SK-N-SH (cell line): ENCODE measurements around the gene OSGIN1. TPM values are rescaled to one million over a fixed set of nuclear protein-coding genes. Genes with fewer than 3 reads are reported as not detected.
A peak's percentile ranks its signal among the peaks of the same experiment; 100 is the strongest.

Experiments used
- CTCF ChIA-PET: fragments of 300-600, 350-600 bp; formaldehyde crosslinking; extraction: SDS; loops from one replicate; lab custom pipeline; 2021; lab: Yijun Ruan, JAX
- POLR2A ChIA-PET: fragments of 350-600 bp; sonication (Branson Sonifier 250); formaldehyde crosslinking; extraction: SDS; loops from one replicate; lab custom pipeline; 2020; ENCODE audit warnings: antibody characterized with exemption, inconsistent platforms; lab: Yijun Ruan, JAX
- DNase-seq: peaks from one replicate; pipeline ENCODE4 v3.0.0; 2012
- H2AFZ ChIP-seq: fragments of 200-600 bp; sonication (generic); 2 replicates; pipeline ENCODE4 v1.8.1; 2016; ENCODE audit warnings: antibody characterized with exemption, mild to moderate bottlenecking, low read depth
- H3F3A ChIP-seq: fragments of 200-600 bp; sonication (generic); replicated peaks from 2 replicates; pipeline ENCODE3; 2016; ENCODE audit warnings: antibody characterized with exemption, mild to moderate bottlenecking; ENCODE audit not compliant: insufficient read depth
- H3K27ac ChIP-seq, 2 experiments: fragments of 200-500 bp in 1 of 2; fragments of 200-600 bp in 1 of 2; sonication (Bioruptor generic) in 1 of 2; sonication (generic), shearing (Covaris generic) in 1 of 2; 2 replicates each; pipeline versions ENCODE4 v1.5.1 to v1.6.1; 2014 to 2016; ENCODE audit warnings: low read depth in 2 of 2, inconsistent platforms in 1 of 2, low read length in 1 of 2, mild to moderate bottlenecking in 1 of 2, mixed read lengths in 1 of 2
- H3K27me3 ChIP-seq: fragments of 200-600 bp; sonication (generic), shearing (Covaris generic); 2 replicates; pipeline ENCODE4 v1.6.1; 2016; ENCODE audit warnings: mixed run types; ENCODE audit not compliant: insufficient read depth
- H3K36me3 ChIP-seq, 2 experiments: fragments of 200-500 bp in 1 of 2; fragments of 200-600 bp in 1 of 2; sonication (Bioruptor generic) in 1 of 2; sonication (generic) in 1 of 2; replicated peaks in 1 of 2; 2 replicates each; pipeline versions ENCODE3 to v1.5.1; 2014 to 2016; ENCODE audit warnings: low read length in 1 of 2, mild to moderate bottlenecking in 1 of 2; ENCODE audit not compliant: insufficient read depth in 2 of 2, control insufficient read depth in 1 of 2
- H3K4me1 ChIP-seq, 2 experiments: fragments of 200-500 bp in 1 of 2; fragments of 200-600 bp in 1 of 2; sonication (Bioruptor generic) in 1 of 2; sonication (generic), shearing (Covaris generic) in 1 of 2; 2 replicates each; pipeline versions ENCODE4 v1.5.1 to v1.6.1; 2014 to 2016; ENCODE audit warnings: low read depth in 1 of 2, low read length in 1 of 2, mixed run types in 1 of 2; ENCODE audit not compliant: insufficient read depth in 2 of 2, control insufficient read depth in 1 of 2
- H3K4me2 ChIP-seq: fragments of 200-600 bp; sonication (generic), shearing (Covaris generic); 2 replicates; pipeline ENCODE4 v1.6.1; 2017; ENCODE audit warnings: mixed run types
- H3K4me3 ChIP-seq, 2 experiments: fragments of 200-500 bp in 1 of 2; fragments of 200-600 bp in 1 of 2; sonication (Bioruptor generic) in 1 of 2; sonication (generic), shearing (Covaris generic) in 1 of 2; 2 replicates each; pipeline versions ENCODE4 v1.5.1 to v1.8.1; 2014 to 2016; ENCODE audit warnings: low read depth in 2 of 2, inconsistent platforms in 1 of 2, low read length in 1 of 2, mild to moderate bottlenecking in 1 of 2, mixed read lengths in 1 of 2, moderate library complexity in 1 of 2
- H3K79me2 ChIP-seq: fragments of 200-600 bp; sonication (generic); 2 replicates; pipeline ENCODE4 v1.8.1; 2017; ENCODE audit warnings: mild to moderate bottlenecking; ENCODE audit not compliant: insufficient read depth
- H3K9ac ChIP-seq: fragments of 200-600 bp; sonication (generic); 2 replicates; pipeline ENCODE4 v1.6.1; 2017; ENCODE audit warnings: mixed run types
- H3K9me2 ChIP-seq: fragments of 200-600 bp; sonication (generic); 2 replicates; pipeline ENCODE4 v1.6.1; 2017; ENCODE audit warnings: mixed run types
- H3K9me3 ChIP-seq: fragments of 200-600 bp; sonication (generic); 2 replicates; pipeline ENCODE4 v1.6.1; 2017; ENCODE audit warnings: mixed run types, mild to moderate bottlenecking, moderate library complexity
- H4K20me1 ChIP-seq: fragments of 200-600 bp; sonication (generic); 2 replicates; pipeline ENCODE4 v1.6.1; 2017; ENCODE audit warnings: mild to moderate bottlenecking, mixed run types; ENCODE audit not compliant: insufficient read depth
- CHD2 ChIP-seq: fragments of 150-350 bp; IDR thresholded peaks from 2 replicates; pipeline ENCODE4 v1.6.1; 2018; ENCODE audit warnings: low read length; ENCODE audit not compliant: partially characterized antibody
- ELF1 ChIP-seq: IDR thresholded peaks from 2 replicates; pipeline ENCODE4 v1.4.0; 2012
- EP300 ChIP-seq, 2 experiments: IDR thresholded peaks; 2 replicates each; pipeline versions ENCODE4 v1.4.0 to v1.6.1; 2012; ENCODE audit warnings: borderline replicate concordance in 1 of 2, low read depth in 1 of 2, low read length in 1 of 2
- EZH2phosphoT487 ChIP-seq: fragments of 200-600 bp; sonication (generic); IDR thresholded peaks from 2 replicates; pipeline ENCODE4 v1.6.1; 2017; ENCODE audit warnings: low read depth, mixed run types, mild to moderate bottlenecking, antibody characterized with exemption, moderate library complexity, borderline replicate concordance
- FOSL2 ChIP-seq: IDR thresholded peaks from 2 replicates; pipeline ENCODE4 v1.4.0; 2012; ENCODE audit warnings: low read depth, mild to moderate bottlenecking, moderate library complexity, borderline replicate concordance
- FOXJ3 ChIP-seq: sonication (generic); formaldehyde crosslinking; IDR thresholded peaks from 2 replicates; pipeline ENCODE4 v1.5.1; 2020; ENCODE audit warnings: mild to moderate bottlenecking, missing genetic modification reagents
- FOXM1 ChIP-seq: IDR thresholded peaks from 2 replicates; pipeline ENCODE4 v1.4.0; 2012; ENCODE audit warnings: low read depth, mild to moderate bottlenecking
- JUND ChIP-seq: IDR thresholded peaks from 2 replicates; pipeline ENCODE4 v1.4.0; 2012
- MAX ChIP-seq: IDR thresholded peaks from 2 replicates; pipeline ENCODE4 v1.4.0; 2012; ENCODE audit warnings: low read depth
- MEF2A ChIP-seq: IDR thresholded peaks from 2 replicates; pipeline ENCODE4 v1.4.0; 2012; ENCODE audit warnings: low read depth, borderline replicate concordance
- NRF1 ChIP-seq: IDR thresholded peaks from 2 replicates; pipeline ENCODE4 v1.6.1; 2012; ENCODE audit warnings: low read depth, mild to moderate bottlenecking, low read length
- PBX3 ChIP-seq: IDR thresholded peaks from 2 replicates; pipeline ENCODE4; 2012
- RAD21 ChIP-seq: IDR thresholded peaks from 2 replicates; pipeline ENCODE4 v1.6.1; 2012; ENCODE audit warnings: mild to moderate bottlenecking, low read length
- RCOR1 ChIP-seq: fragments of 150-350 bp; IDR thresholded peaks from 2 replicates; pipeline ENCODE4 v1.6.1; 2017; ENCODE audit warnings: antibody characterized with exemption, low read length
- RFX5 ChIP-seq: IDR thresholded peaks from 2 replicates; pipeline ENCODE4 v1.6.1; 2012; ENCODE audit warnings: mild to moderate bottlenecking, improper control_type of control experiment, low read length
- RXRA ChIP-seq: IDR thresholded peaks from 2 replicates; pipeline ENCODE4 v1.4.0; 2012; ENCODE audit warnings: low read depth, mild to moderate bottlenecking, borderline replicate concordance
- SIN3A ChIP-seq: IDR thresholded peaks from 2 replicates; pipeline ENCODE4 v1.6.1; 2012; ENCODE audit warnings: low read depth, mild to moderate bottlenecking, low read length, moderate library complexity, borderline replicate concordance
- SMC3 ChIP-seq: IDR thresholded peaks from 2 replicates; pipeline ENCODE4 v1.6.1; 2012; ENCODE audit warnings: low read depth, low read length, improper control_type of control experiment
- USF1 ChIP-seq: IDR thresholded peaks from 2 replicates; pipeline ENCODE4 v1.4.0; 2012; ENCODE audit warnings: low read depth, borderline replicate concordance
- USF2 ChIP-seq: fragments of 150-350 bp; IDR thresholded peaks from 2 replicates; pipeline ENCODE4 v1.6.1; 2017; ENCODE audit warnings: antibody characterized with exemption, low read length, low read depth, borderline replicate concordance
- YY1 ChIP-seq: IDR thresholded peaks from 2 replicates; pipeline ENCODE4 v1.4.0; 2012; ENCODE audit warnings: low read depth, mild to moderate bottlenecking
- ZBTB33 ChIP-seq: IDR thresholded peaks from 2 replicates; pipeline ENCODE4 v1.4.0; 2012; ENCODE audit warnings: low read depth, borderline replicate concordance
- WGBS: methylation state at CpG from one replicate; pipeline ENCODE4 v1.1.6; 2017; ENCODE audit warnings: low lambda C conversion rate; 5-methylcytosine and 5-hydroxymethylcytosine counted together
- polyA plus RNA-seq, 3 experiments: library from polyadenylated mRNA; depleted of rRNA; stranded (reverse); fragments of >200 nt; gene quantifications; 2 replicates each; pipeline ENCODE4 v1.2.3, GENCODE V29; 2012

OSGIN1 gene
- polyA plus RNA-seq, 1 of the 3 experiments (the other 2 are of a cell fraction) = 4.8 TPM

- Histone ChIP-seq H3K79me2 (no peaks in the 10 kb centered on the region), H3K9me2 (no peaks in the 10 kb centered on the region), H3K36me3 (no peaks in the 10 kb centered on the region), H2AFZ (no peak overlapping the region), H3K4me3 (no peak overlapping the region), H3K9ac (no peak overlapping the region), H3K27ac (no peak overlapping the region), H3K9me3 (no peaks in the 10 kb centered on the region), H3K4me1 (peaks cover 0 to 5% of the 10 kb centered on the region in 2 experiments; a peak in 1 of 4 replicates), H3F3A (no peaks in the 10 kb centered on the region), H3K4me2 (no peak overlapping the region), H3K27me3 (no peaks in the 10 kb centered on the region), H4K20me1 (no peaks in the 10 kb centered on the region)
- WGBS = 91% methylated on average over 23 of the region's 30 CpGs
- DNase-seq = no peak
- POLR2A ChIA-PET = no interaction called here
- CTCF ChIA-PET = interaction anchor here (0.9 to 4.5 kb wide), 4 partner anchors 9 to 22 kb away, joined by 3 to 33 read pairs (median 12); no protein-coding TSS in a partner anchor
- TF ChIP-seq RAD21 = no peak
- TF ChIP-seq ELF1 = no peak
- TF ChIP-seq CHD2 = no peak
- no peak for TF ChIP-seq PBX3
- no peak for TF ChIP-seq EP300 (IDR thresholded peaks at IDR 0.05; ENCODE audit: borderline replicate concordance in 1 of 2, low read depth in 1 of 2, low read length in 1 of 2)
- TF ChIP-seq MAX = no peak
- no peak for TF ChIP-seq RXRA
- no peak for TF ChIP-seq YY1
- no peak for TF ChIP-seq FOXJ3 (CRISPR knock-in tag)
- TF ChIP-seq USF2 = no peak
- TF ChIP-seq FOXM1 = no peak
- no peak for TF ChIP-seq JUND
- no peak for TF ChIP-seq SMC3
Measured at GRCh38 chr16:83935005-83935857, 17.8 kb upstream of the OSGIN1 start.

GRCh38 chr16:83935858-83936255, 17.2 kb upstream of the OSGIN1 start:
- Histone ChIP-seq H3F3A (no peaks in the 10 kb centered on the region), H3K27ac (no peak overlapping the region)
- CTCF ChIA-PET = interaction anchor here (0.9 to 4.5 kb wide), 5 partner anchors 9 to 130 kb away, joined by 3 to 33 read pairs (median 4); no protein-coding TSS in a partner anchor
- TF ChIP-seq JUND (no peak), NRF1 (no peak), CHD2 (no peak), EZH2phosphoT487 (no peak), MEF2A (no peak), RFX5 (no peak), RCOR1 (no peak), SMC3 (no peak), ZBTB33 (no peak), ELF1 (no peak), USF1 (no peak), YY1 (no peak), SIN3A (no peak), FOSL2 (no peak)

More at GRCh38 chr16:83935858-83936255, 17.2 kb upstream of the OSGIN1 start:
- H3K9me3 ChIP-seq = no peaks in the 10 kb centered on the region
- H3K9ac ChIP-seq = no peak overlapping the region
- H3K9me2 ChIP-seq = no peaks in the 10 kb centered on the region
- no peak overlapping the region for H3K4me3 ChIP-seq
- H3K27me3 ChIP-seq = no peaks in the 10 kb centered on the region
- POLR2A ChIA-PET = no interaction called here
- peak; percentile 55 for DNase-seq
- peaks cover 0 to 2% of the 10 kb centered on the region in 2 experiments; a peak in 1 of 4 replicates for H3K4me1 ChIP-seq
- no peaks in the 10 kb centered on the region for H3K36me3 ChIP-seq
- H4K20me1 ChIP-seq = no peaks in the 10 kb centered on the region
- H3K79me2 ChIP-seq = no peaks in the 10 kb centered on the region
- WGBS = no CpG with 5 or more reads among the region's 10 CpGs
- H2AFZ ChIP-seq = no peak overlapping the region
- no peak overlapping the region for H3K4me2 ChIP-seq
